Measurements from ENCODE around the gene CNIH1. TPM values are rescaled to one million over a fixed set of nuclear protein-coding genes. Genes with fewer than 3 reads are reported as not detected.

The CNIH1 gene
- total and polyA plus RNA-seq, 2 of the 13 experiments (the other 11 are each of a cell fraction or from before 2014, with no cell fraction given): 166 to 421 TPM

- TF ChIP-seq, protein P1, sequence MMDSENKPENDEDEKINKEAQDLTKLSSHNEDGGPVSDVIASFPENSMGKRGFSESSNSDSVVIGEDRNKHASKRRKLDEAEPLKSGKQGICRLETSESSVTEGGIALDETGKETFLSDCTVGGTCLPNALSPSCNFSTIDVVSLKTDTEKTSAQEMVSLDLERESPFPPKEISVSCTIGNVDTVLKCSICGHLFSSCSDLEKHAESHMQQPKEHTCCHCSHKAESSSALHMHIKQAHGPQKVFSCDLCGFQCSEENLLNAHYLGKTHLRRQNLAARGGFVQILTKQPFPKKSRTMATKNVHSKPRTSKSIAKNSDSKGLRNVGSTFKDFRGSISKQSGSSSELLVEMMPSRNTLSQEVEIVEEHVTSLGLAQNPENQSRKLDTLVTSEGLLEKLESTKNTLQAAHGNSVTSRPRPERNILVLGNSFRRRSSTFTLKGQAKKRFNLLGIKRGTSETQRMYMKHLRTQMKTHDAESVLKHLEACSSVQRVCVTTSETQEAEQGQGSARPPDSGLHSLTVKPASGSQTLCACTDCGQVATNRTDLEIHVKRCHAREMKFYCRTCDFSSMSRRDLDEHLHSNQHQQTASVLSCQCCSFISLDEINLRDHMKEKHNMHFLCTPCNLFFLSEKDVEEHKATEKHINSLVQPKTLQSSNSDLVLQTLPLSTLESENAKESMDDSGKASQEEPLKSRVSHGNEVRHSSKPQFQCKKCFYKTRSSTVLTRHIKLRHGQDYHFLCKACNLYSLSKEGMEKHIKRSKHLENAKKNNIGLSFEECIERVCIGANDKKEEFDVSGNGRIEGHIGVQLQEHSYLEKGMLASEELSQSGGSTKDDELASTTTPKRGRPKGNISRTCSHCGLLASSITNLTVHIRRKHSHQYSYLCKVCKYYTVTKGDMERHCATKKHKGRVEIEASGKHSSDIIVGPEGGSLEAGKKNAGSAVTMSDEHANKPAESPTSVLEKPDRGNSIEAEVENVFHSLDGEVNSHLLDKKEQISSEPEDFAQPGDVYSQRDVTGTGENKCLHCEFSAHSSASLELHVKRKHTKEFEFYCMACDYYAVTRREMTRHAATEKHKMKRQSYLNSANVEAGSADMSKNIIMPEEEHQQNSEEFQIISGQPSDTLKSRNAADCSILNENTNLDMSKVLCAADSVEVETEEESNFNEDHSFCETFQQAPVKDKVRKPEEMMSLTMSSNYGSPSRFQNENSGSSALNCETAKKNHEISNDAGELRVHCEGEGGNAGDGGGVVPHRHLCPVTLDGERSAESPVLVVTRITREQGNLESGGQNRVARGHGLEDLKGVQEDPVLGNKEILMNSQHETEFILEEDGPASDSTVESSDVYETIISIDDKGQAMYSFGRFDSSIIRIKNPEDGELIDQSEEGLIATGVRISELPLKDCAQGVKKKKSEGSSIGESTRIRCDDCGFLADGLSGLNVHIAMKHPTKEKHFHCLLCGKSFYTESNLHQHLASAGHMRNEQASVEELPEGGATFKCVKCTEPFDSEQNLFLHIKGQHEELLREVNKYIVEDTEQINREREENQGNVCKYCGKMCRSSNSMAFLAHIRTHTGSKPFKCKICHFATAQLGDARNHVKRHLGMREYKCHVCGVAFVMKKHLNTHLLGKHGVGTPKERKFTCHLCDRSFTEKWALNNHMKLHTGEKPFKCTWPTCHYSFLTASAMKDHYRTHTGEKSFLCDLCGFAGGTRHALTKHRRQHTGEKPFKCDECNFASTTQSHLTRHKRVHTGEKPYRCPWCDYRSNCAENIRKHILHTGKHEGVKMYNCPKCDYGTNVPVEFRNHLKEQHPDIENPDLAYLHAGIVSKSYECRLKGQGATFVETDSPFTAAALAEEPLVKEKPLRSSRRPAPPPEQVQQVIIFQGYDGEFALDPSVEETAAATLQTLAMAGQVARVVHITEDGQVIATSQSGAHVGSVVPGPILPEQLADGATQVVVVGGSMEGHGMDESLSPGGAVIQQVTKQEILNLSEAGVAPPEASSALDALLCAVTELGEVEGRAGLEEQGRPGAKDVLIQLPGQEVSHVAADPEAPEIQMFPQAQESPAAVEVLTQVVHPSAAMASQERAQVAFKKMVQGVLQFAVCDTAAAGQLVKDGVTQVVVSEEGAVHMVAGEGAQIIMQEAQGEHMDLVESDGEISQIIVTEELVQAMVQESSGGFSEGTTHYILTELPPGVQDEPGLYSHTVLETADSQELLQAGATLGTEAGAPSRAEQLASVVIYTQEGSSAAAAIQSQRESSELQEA (CRISPR knock-in tag; IDR thresholded peaks at IDR 0.05; ENCODE audit: not compliant biosample characterization): no peak
- TF ChIP-seq SMAD1 (CRISPR knock-in tag; IDR thresholded peaks at IDR 0.05; ENCODE audit: borderline replicate concordance, low read depth): no peak
- TF ChIP-seq, protein P2, sequence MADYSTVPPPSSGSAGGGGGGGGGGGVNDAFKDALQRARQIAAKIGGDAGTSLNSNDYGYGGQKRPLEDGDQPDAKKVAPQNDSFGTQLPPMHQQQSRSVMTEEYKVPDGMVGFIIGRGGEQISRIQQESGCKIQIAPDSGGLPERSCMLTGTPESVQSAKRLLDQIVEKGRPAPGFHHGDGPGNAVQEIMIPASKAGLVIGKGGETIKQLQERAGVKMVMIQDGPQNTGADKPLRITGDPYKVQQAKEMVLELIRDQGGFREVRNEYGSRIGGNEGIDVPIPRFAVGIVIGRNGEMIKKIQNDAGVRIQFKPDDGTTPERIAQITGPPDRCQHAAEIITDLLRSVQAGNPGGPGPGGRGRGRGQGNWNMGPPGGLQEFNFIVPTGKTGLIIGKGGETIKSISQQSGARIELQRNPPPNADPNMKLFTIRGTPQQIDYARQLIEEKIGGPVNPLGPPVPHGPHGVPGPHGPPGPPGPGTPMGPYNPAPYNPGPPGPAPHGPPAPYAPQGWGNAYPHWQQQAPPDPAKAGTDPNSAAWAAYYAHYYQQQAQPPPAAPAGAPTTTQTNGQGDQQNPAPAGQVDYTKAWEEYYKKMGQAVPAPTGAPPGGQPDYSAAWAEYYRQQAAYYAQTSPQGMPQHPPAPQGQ (CRISPR knock-in tag; IDR thresholded peaks at IDR 0.05; ENCODE audit: borderline replicate concordance): no peak
These were observed 37.6 kb upstream of the CNIH1 start (continued) for GRCh38 chr14:54478636-54479215.

Measured in HepG2 (cell line).